Epidermal melanocyte (primary cell): Measurements from ENCODE around the gene FASTKD1.

Experiments used
- DNase-seq: peaks from one replicate; pipeline ENCODE4 v3.0.0; 2011; ENCODE audit warnings: low spot score; ENCODE audit not compliant: insufficient read length

FASTKD1 gene

DNA sequence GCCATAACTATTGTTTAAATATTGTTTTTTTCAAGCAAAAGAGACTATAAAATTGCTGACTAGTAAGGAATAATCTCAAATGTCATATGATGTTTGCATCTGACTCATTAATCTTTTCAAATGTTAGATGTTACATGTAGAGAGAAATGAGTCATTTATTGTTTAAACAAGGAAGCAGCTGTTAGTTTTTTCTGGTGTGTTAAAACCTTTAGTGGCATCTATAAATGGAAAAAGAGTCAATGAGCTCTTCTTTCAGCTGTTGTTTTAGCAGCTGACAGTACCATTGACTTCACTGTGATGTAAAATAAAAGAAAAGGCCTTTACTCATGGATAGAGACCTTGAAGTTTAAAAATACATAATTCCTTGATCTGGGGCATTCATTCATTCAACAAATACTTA, 66.0 kb downstream of the FASTKD1 start:
- DNase-seq, result peak; percentile 37

DNA sequence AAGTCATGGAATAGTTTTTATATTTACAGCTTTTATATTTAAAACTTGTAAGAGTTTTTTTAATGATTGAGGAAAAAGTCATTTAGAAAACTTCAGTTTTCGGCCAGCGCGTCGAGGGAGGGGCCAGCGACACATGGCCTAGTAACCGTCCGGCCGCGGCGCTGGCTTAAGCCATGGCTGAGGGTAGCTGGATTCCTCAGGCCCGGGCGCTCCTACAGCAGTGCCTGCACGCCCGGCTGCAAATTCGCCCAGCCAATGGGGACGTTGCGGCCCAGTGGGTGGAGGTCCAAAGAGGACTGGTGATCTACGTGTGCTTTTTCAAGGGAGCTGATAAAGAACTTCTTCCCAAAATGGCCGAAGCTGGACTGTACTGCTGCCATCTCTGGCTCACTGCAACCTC, 69.0 kb downstream of the FASTKD1 start:
- DNase-seq, result no peak

DNA sequence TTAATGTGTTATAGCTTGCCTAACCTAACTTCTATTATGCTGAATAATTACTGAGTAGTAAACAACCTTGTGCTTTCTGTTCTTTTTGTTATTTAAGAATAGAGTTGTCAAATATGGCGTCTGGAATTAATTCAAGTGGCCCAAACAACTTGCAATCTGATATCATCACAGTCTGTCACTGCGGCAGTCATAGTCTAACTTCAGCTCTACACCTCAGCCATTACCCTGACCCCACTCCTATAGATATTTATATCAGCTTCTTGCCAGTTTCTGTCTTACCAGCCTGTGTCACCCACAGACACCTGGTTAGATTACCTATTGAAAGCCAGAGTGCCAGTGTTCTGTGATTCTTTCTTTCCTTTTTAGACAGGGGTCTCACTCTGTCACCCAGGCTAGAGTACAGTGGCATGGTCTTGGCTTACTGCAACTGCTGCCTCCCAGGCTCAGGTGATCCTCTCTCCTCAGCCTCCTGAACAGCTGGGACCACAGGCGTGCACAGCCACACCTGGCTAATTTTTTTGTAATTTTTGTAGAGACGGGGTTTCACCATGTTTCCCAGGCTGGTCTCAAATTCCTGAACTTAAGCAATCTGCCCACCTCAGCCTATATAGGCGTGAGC, 78.2 kb downstream of the FASTKD1 start:
- no peak for DNase-seq

DNA sequence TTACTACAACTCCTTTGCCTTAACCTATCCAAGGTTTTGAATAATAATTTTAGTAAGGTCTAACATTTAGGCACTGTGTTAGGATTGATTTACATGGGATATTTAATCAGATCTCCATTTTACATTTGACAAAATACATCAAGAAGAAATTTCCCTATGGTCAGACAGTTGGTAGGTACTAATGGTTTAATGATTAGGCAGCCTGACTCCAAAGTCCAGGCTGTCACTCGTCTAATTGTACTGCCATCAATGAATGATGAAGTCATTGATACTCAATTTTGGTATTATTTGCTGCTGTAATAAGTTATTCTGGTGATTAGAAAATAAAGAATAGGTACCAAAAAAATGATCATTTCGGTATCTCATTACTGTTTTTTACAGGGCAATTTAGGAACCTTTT, 80.3 kb downstream of the FASTKD1 start:
- DNase-seq, result no peak

DNA sequence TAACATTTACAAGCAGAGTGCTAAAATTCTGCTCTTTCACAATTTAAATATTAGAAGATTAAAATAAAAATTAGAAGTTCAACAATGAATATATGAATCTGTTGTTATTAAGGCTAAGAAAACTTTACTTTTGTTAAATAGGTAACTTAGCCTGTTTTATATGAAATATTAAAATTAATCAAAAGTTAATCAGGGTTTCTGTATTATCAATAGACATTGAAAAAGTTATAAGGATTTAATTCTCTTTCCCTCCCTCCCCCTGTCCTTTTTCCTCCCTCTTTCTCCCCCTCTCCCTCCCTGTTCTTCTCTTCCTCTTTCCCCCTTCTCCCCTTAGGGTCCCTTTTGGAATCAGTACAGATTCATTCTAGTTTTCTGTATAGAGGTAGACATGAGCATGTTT, 82.3 kb downstream of the FASTKD1 start:
- no peak for DNase-seq

DNA sequence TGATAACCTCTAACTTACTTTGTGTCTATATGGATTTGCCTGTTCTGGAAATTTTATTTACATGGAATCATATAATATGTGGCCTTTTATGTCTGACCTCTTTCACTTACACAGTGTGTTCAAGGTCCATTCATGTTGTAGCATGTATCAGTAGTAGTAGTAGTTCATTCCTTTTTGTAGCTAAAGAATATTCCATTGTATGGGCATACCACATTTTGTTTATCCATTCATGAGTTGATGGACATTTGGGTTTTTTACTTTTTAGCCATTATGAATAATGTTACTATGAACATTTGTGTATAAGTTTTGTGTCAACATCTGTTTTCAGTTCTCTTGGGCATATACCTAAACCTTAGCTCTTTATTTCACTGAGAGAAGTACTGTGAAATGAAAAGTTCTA, 82.8 kb downstream of the FASTKD1 start:
- no peak for DNase-seq

DNA sequence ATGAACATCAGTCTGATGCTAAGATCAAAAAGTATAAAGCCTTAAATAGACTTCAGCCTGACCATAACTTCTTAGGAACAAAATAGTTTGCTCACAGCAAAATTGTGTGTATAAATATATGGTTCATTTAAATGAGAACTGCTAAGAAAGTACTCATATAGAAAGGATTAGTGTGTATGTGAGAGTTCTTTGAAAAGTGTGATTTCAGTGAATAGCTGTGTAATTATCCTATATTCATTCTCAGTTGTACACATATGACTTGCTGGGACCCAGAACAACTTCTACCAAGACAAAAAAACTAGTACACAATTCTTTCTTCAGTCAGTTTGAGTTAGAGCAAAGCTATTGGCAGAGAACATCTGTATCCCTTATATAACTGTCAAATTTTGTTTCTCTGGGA, 87.2 kb downstream of the FASTKD1 start:
- no peak for DNase-seq

DNA sequence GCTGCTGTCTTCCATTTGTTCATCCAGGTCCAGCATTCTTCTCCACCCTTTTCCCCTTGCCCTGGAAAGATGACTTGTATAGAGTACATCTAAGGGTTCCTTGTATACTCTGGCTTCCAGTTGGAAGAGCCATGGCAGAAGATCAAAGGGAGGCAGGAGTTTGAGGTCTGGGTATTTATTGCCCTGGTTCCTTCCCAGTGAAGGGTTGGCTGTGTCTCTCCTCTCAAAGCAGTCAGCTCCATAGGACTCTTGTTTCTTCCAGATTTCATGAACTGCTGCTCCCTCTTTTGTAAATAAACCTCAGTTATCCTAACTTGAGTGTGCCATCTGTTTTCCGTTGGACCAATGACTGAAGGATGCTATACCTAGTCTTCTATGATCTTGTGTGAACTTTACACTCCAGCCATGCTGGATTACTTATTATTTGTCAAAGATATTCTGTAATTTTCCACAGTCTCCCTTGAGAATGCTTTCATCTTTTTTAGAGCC, 88.0 kb downstream of the FASTKD1 start:
- no peak for DNase-seq

DNA sequence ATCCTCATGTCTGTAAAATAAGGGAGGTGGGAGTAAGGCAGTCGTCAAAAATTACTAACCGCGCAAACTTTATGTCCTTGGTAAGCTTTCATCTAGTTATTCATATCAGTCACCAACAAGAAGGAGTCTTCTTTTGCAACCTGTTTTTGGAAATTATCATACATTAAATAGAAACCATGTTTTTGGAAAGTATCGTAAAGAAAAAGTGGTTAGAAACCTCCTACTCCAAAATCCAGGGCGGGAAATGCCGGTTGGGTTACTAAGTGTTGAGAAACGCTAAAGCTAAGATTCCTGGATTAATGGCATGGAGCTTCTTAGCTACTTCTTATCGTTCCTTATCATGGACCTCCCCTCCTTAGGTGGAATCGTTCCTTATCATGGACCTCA, 93.6 kb downstream of the FASTKD1 start:
- no peak for DNase-seq
